Left ventricle myocardium inferior (tissue), 1 donor: ENCODE data around the gene MADCAM1. TPM values are rescaled to one million over a fixed set of nuclear protein-coding genes. Genes with fewer than 3 reads are reported as not detected.

Source experiments
- DNase-seq: peaks from one replicate; pipeline ENCODE4 v3.0.0-alpha.2; 2020
- H3K27ac ChIP-seq: fragments of 200-600 bp; replicated peaks from 2 replicates; pipeline ENCODE4 v1.8.0; 2021
- H3K27me3 ChIP-seq: fragments of 200-600 bp; 2 replicates; pipeline ENCODE4 v1.8.0; 2021; ENCODE audit warnings: low read depth
- H3K36me3 ChIP-seq: fragments of 200-600 bp; 2 replicates; pipeline ENCODE4 v1.8.0; 2021
- H3K4me1 ChIP-seq: fragments of 200-600 bp; 2 replicates; pipeline ENCODE4 v1.8.0; 2021
- H3K4me3 ChIP-seq: fragments of 200-600 bp; 2 replicates; pipeline ENCODE4 v1.8.0; 2021; ENCODE audit warnings: mild to moderate bottlenecking, moderate library complexity
- H3K9me3 ChIP-seq: fragments of 200-600 bp; replicated peaks from 2 replicates; pipeline ENCODE4 v1.8.0; 2021
- intact Hi-C: fragments of 100-400 bp; cut with micrococcal nuclease; formaldehyde crosslinking; loops from one replicate; pipeline ENCODE4 v1.11.0; 2022
- total RNA-seq: library from RNA; stranded (reverse); fragmentation: NEBNext Ultra II Directional; extraction: Animal tissue kit (Norgen Biotek cat#: 25700); gene quantifications from one replicate; pipeline ENCODE4 v1.2.1, GENCODE V29; 2021
- TF ChIP-seq, protein P1 (sequence below): fragments of 200-600 bp; IDR thresholded peaks from 2 replicates; pipeline ENCODE4 v1.8.0; 2021; ENCODE audit warnings: antibody characterized with exemption, mild to moderate bottlenecking, borderline replicate concordance
- donor health status: DM: no; HTN: yes; CAD: no; lungs with severe emphysema.

MADCAM1 gene
- total RNA-seq, 1 donor from 2014 or later, result 0.22 TPM

GRCh38 chr19:463483-464207 is 32.6 kb upstream of the MADCAM1 start:
- Histone ChIP-seq H3K4me1 (peaks cover 22% of the 10 kb centered on the region), H3K9me3 (no peaks in the 10 kb centered on the region), H3K36me3 (no peaks in the 10 kb centered on the region), H3K27ac (no peak overlapping the region), H3K4me3 (no peak overlapping the region), H3K27me3 (no peaks in the 10 kb centered on the region)
- intact Hi-C loops, result no loop called here
- no peak for DNase-seq
- TF ChIP-seq, protein P1, sequence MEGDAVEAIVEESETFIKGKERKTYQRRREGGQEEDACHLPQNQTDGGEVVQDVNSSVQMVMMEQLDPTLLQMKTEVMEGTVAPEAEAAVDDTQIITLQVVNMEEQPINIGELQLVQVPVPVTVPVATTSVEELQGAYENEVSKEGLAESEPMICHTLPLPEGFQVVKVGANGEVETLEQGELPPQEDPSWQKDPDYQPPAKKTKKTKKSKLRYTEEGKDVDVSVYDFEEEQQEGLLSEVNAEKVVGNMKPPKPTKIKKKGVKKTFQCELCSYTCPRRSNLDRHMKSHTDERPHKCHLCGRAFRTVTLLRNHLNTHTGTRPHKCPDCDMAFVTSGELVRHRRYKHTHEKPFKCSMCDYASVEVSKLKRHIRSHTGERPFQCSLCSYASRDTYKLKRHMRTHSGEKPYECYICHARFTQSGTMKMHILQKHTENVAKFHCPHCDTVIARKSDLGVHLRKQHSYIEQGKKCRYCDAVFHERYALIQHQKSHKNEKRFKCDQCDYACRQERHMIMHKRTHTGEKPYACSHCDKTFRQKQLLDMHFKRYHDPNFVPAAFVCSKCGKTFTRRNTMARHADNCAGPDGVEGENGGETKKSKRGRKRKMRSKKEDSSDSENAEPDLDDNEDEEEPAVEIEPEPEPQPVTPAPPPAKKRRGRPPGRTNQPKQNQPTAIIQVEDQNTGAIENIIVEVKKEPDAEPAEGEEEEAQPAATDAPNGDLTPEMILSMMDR, result no peak

DNA sequence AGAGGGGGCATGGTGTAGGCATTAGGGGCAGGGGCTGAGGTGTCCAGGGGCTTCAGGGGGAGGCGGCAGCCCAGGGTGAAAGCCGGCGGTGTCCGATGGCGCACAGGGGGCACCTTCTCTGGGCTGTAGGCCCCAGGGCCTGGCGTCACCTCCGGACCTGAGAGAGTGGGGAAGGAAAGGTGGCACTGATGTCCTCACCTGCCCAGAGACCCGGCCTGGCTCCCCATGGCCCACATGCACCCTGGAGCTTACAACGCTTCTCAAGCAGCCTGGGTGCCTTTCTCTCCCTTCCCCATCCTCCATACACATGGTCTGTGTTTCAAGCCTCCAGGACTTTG is 32.1 kb upstream of the MADCAM1 start:
- no peak overlapping the region for H3K27ac ChIP-seq
- H3K36me3 ChIP-seq, result no peaks in the 10 kb centered on the region
- no peak overlapping the region for H3K4me3 ChIP-seq
- TF ChIP-seq, protein P1, result no peak
- intact Hi-C loops, result no loop called here
- no peaks in the 10 kb centered on the region for H3K27me3 ChIP-seq
- DNase-seq, result no peak
- H3K4me1 ChIP-seq, result peaks cover 22% of the 10 kb centered on the region
- no peaks in the 10 kb centered on the region for H3K9me3 ChIP-seq

DNA sequence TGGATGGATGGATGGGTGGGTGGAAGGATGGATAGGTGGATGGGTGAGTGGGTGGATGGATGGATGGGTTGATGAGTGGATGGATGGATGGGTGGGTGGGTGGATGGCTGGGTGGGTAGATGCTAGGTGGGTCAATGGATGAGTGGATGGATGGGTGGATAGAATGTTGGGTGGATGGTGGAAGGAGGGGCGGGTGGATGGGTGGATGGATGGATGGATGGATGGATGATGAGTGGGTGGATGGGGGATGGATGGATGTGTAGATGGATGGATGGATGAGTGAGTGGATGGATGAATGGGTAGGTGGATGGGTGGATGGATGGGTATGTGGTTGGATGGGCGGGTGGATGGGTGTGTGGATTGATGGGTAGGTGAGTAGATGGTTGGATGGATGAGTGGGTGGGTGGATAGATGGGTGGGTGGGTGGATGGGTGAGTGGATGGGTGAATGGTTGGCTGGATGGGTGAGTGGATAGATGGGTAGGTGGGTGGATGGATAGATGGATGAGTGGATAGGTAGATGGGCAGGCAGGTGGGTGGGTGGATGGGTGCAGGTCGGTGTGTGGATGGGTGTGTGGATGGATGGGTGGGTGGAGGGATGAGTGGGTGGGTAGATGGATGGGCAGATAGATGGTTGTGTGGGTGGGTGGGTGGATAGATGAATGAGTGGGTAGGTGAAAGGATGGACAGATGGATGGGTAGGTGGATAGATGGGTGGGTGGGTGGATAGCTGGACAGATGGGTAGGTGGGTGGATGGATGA is 31.1 kb upstream of the MADCAM1 start:
- Histone ChIP-seq H3K4me1 (peaks cover 15% of the 10 kb centered on the region), H3K36me3 (no peaks in the 10 kb centered on the region), H3K9me3 (no peaks in the 10 kb centered on the region), H3K27me3 (no peaks in the 10 kb centered on the region), H3K27ac (no peak overlapping the region), H3K4me3 (no peak overlapping the region)
- TF ChIP-seq, protein P1, result no peak
- intact Hi-C loops, result no loop called here
- no peak for DNase-seq

DNA sequence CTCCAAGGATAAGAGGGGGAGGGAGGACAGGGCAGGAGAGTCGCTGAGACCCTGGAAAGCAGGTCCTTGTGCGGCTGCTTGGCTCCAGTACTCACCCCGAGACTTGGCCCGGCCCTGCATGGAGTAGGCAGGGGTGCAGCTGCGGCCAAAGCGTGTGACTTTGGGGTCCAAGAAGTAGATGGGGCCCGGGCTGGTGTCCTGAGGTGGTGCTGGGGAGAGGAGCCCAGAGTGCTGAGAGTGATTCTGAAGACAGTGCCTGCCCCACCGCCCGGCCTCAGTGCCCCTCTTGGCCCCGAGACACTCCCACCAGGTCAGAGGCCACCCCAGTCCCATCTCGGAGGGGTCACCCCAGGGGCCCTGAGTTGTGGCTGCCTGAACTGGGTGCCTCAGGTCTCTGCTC is 28.7 kb upstream of the MADCAM1 start:
- TF ChIP-seq, protein P1, result no peak
- Histone ChIP-seq H3K27me3 (no peaks in the 10 kb centered on the region), H3K9me3 (no peaks in the 10 kb centered on the region), H3K4me3 (no peak overlapping the region), H3K36me3 (no peaks in the 10 kb centered on the region), H3K4me1 (no peaks in the 10 kb centered on the region), H3K27ac (no peak overlapping the region)
- no peak for DNase-seq
- intact Hi-C loops, result no loop called here

DNA sequence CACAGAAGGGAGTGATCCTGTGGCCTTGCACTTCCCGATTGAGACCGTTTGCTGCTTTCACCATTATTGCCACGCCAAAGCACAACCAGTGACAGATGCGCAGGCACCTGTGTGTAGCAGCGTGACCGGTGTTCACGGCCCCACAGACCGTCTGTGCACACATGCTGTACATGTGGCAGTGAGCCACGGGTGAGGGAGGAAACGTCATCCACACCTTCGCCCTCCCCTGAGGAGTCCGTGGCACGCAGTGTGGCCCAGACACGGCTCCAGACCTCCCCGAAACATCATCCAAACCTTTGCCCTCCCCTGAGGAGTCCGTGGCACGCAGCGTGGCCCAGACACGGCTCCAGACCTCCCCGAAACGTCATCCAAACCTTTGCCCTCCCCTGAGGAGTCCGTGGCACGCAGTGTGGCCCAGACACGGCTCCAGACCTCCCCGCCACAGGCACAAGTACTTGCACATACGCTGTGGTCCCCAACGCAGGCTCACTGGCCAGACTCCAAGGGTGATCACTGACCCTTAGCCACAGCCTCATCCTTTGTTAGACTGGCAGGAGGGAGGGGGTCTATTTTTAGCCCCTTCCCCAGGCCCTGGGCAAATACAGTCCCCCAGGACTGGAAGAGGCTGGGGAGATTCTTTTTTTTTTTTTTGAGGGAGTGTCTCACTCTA is 27.6 kb upstream of the MADCAM1 start:
- TF ChIP-seq, protein P1, result no peak
- Histone ChIP-seq H3K4me3 (no peak overlapping the region), H3K36me3 (no peaks in the 10 kb centered on the region), H3K4me1 (no peaks in the 10 kb centered on the region), H3K9me3 (no peaks in the 10 kb centered on the region), H3K27ac (no peak overlapping the region), H3K27me3 (no peaks in the 10 kb centered on the region)
- intact Hi-C loops, result no loop called here
- no peak for DNase-seq
